Left ventricle myocardium inferior (tissue), 1 donor: Measurements from ENCODE around the gene SDR42E1. TPM values are rescaled to one million over a fixed set of nuclear protein-coding genes. Genes with fewer than 3 reads are reported as not detected.
"Not testable (repeated sequence)": the region's sequence is repeated elsewhere in the genome, so short reads cannot be mapped to it uniquely, and the experiment has no call there.

ENCODE experiments used
- DNase-seq: peaks from one replicate; pipeline ENCODE4 v3.0.0-alpha.2; 2020
- H3K27ac ChIP-seq: fragments of 200-600 bp; replicated peaks from 2 replicates; pipeline ENCODE4 v1.8.0; 2021
- H3K27me3 ChIP-seq: fragments of 200-600 bp; 2 replicates; pipeline ENCODE4 v1.8.0; 2021; ENCODE audit warnings: low read depth
- H3K36me3 ChIP-seq: fragments of 200-600 bp; 2 replicates; pipeline ENCODE4 v1.8.0; 2021
- H3K4me1 ChIP-seq: fragments of 200-600 bp; 2 replicates; pipeline ENCODE4 v1.8.0; 2021
- H3K4me3 ChIP-seq: fragments of 200-600 bp; 2 replicates; pipeline ENCODE4 v1.8.0; 2021; ENCODE audit warnings: mild to moderate bottlenecking, moderate library complexity
- H3K9me3 ChIP-seq: fragments of 200-600 bp; replicated peaks from 2 replicates; pipeline ENCODE4 v1.8.0; 2021
- intact Hi-C: fragments of 100-400 bp; cut with micrococcal nuclease; formaldehyde crosslinking; loops from one replicate; pipeline ENCODE4 v1.11.0; 2022
- total RNA-seq: library from RNA; stranded (reverse); fragmentation: NEBNext Ultra II Directional; extraction: Animal tissue kit (Norgen Biotek cat#: 25700); gene quantifications from one replicate; pipeline ENCODE4 v1.2.1, GENCODE V29; 2021
- TF ChIP-seq, protein P1 (sequence below): fragments of 200-600 bp; IDR thresholded peaks from 2 replicates; pipeline ENCODE4 v1.8.0; 2021; ENCODE audit warnings: antibody characterized with exemption, mild to moderate bottlenecking, borderline replicate concordance
- donor health status: DM: no; HTN: yes; CAD: no; lungs with severe emphysema.

Gene SDR42E1
- total RNA-seq, 1 donor from 2014 or later = 0.52 TPM

DNA sequence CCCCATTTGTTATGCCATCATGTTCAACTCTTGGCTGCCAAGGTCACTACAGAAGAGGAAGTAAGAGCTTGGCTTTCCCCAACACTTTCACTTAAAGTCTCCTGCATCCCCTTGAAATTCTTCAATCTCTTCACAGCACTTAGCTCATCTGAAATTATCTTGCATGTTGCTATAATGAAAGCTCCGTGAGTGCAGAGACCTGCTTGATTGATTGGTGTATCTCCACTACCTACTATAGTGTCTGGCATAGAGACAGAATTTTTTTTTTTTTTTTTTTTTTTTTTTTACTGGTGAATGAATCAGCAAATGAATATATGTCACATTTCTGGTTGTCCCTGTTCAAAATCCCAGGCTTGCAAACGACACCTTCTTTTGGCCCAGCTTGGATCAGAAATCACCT is 1.9 kb upstream of the SDR42E1 start:
- no peak overlapping the region for H3K27ac ChIP-seq
- H3K4me3 ChIP-seq = no peak overlapping the region
- no peak for DNase-seq
- H3K9me3 ChIP-seq = peaks cover 34% of the 10 kb centered on the region
- TF ChIP-seq, protein P1, sequence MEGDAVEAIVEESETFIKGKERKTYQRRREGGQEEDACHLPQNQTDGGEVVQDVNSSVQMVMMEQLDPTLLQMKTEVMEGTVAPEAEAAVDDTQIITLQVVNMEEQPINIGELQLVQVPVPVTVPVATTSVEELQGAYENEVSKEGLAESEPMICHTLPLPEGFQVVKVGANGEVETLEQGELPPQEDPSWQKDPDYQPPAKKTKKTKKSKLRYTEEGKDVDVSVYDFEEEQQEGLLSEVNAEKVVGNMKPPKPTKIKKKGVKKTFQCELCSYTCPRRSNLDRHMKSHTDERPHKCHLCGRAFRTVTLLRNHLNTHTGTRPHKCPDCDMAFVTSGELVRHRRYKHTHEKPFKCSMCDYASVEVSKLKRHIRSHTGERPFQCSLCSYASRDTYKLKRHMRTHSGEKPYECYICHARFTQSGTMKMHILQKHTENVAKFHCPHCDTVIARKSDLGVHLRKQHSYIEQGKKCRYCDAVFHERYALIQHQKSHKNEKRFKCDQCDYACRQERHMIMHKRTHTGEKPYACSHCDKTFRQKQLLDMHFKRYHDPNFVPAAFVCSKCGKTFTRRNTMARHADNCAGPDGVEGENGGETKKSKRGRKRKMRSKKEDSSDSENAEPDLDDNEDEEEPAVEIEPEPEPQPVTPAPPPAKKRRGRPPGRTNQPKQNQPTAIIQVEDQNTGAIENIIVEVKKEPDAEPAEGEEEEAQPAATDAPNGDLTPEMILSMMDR = no peak
- H3K4me1 ChIP-seq = peaks cover 6% of the 10 kb centered on the region
- intact Hi-C loops = no loop called here
- peaks cover 40% of the 10 kb centered on the region for H3K27me3 ChIP-seq
- H3K36me3 ChIP-seq = no peaks in the 10 kb centered on the region

DNA sequence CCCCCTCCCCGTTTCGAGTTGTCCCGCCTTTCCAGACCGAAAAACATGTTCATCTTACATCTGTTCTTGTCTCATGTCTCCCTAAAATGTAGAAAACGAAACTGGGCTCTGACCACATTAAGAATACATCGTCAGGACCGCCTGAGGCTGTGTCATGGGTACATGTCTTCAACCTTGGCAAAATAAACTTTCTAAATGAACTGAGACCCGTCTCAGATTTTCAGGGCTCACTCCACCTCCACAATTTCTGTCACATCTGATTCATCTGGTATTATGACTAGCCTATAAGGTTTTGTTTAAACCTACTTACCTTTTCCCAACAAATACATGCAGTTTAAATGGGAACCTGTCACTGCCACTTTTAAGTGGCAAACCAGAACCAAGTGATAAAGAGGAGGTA is 621 bp downstream of the SDR42E1 start:
- H3K9me3 ChIP-seq = peaks cover 38% of the 10 kb centered on the region
- intact Hi-C loops = no loop called here
- H3K4me3 ChIP-seq = peak overlapping the region; percentile 60
- no peak for DNase-seq
- no peaks in the 10 kb centered on the region for H3K36me3 ChIP-seq
- TF ChIP-seq, protein P1 = no peak
- no peak overlapping the region for H3K27ac ChIP-seq
- H3K4me1 ChIP-seq = peaks cover 2% of the 10 kb centered on the region
- H3K27me3 ChIP-seq = peaks cover 40% of the 10 kb centered on the region

DNA sequence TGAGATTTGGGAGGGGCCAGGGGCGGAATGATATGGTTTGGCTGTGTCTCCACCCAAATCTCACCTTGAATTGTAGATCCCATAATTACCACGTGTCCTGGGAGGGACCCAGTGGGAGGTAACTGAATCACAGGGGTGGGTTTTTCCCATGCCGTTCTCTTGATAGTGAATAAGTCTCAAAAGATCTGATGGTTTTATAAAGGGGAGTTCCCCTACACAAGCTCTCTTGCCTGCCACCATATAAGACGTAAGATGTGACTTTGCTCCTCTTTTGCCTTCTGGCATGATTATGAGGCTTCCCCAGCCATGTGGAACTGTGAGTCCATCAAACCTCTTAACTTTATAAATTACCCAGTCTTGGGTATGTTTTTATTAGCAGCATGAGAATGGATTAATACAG is 1.5 kb downstream of the SDR42E1 start:
- Histone ChIP-seq H3K27me3 (peaks cover 40% of the 10 kb centered on the region), H3K9me3 (peaks cover 29% of the 10 kb centered on the region)
- H3K4me1 ChIP-seq, H3K36me3 ChIP-seq, H3K27ac ChIP-seq, DNase-seq, intact Hi-C loops, H3K4me3 ChIP-seq: not testable (repeated sequence)

DNA sequence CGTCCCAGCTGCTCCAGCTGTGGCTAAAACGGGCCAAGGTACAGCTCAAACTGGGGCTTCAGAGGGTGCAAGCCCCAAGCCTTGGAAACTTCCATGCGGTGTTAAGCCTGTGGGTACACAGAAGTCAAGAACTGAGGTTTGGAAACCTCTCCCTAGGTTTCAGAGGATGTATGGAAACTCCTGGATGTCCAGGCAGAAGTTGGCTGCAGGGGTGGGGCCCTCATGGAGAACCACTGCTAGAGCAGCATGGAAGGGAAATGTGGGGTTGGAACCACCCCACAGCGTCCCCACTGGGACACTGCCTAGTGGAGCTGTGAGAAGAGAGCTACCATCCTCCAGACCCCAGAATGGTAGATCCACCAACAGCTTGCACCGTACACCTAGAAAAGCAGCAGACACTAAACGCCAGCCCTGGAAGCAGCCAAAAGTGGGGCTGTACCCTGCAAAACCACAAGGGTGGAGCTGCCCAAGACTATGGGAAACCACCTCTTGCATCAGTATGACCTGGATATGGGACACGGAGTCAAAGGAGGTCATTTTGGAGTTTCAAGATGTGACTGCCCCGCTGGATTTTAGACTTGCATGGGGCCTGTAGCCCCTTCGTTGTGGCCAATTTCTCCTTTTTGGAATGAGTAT is 2.2 kb downstream of the SDR42E1 start:
- intact Hi-C loops = no loop called here
- no peak overlapping the region for H3K27ac ChIP-seq
- TF ChIP-seq, protein P1 = no peak
- H3K4me1 ChIP-seq = peaks cover 13% of the 10 kb centered on the region
- H3K27me3 ChIP-seq = peaks cover 40% of the 10 kb centered on the region
- no peak overlapping the region for H3K4me3 ChIP-seq
- DNase-seq = no peak
- peaks cover 23% of the 10 kb centered on the region for H3K9me3 ChIP-seq
- H3K36me3 ChIP-seq = no peaks in the 10 kb centered on the region

DNA sequence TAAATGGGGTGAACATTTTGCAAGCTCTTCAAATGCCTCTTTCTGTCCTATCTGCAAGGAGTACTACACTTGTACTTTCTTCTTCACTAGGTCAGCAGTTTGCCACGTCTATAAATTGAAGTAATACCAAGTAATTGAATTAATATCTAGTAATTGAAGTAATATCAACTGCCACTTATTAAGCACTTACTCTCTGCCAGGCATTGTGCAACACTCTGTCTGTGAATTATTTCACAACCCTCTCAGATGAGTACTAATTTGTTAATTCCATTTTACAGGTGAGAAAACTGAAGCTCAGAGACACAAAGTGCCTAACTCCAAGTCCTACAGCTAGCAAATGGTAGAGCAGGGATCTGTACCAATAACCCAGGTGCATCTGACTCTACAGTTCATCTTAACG is 4.1 kb downstream of the SDR42E1 start:
- no peak overlapping the region for H3K27ac ChIP-seq
- DNase-seq = no peak
- H3K4me1 ChIP-seq = peaks cover 16% of the 10 kb centered on the region
- intact Hi-C loops = no loop called here
- H3K36me3 ChIP-seq = no peaks in the 10 kb centered on the region
- H3K9me3 ChIP-seq = peaks cover 22% of the 10 kb centered on the region
- no peak overlapping the region for H3K4me3 ChIP-seq
- H3K27me3 ChIP-seq = peaks cover 28% of the 10 kb centered on the region
- TF ChIP-seq, protein P1 = no peak

DNA sequence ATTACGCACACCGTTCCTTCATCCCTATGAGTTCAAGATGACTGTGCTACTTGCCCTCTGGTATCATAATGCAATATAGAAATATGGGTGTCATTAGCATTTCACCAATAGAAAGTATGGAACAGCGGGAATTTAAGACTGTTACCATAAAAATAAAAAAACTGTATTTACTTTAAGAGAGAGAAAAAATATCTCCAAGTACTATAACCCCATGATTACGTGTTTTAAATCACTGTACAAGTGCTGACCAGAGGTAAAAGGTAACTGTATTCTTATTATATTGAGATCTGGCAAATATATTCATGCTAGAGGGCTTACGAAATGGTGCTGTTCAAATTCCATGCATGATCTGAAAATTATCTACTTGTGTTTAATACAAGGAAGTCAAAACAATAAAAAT is 5.2 kb downstream of the SDR42E1 start:
- peak overlapping the region; percentile 46 for H3K27ac ChIP-seq

More for the DNA sequence above, 5.2 kb downstream of the SDR42E1 start:
- intact Hi-C loops = no loop called here
- Histone ChIP-seq H3K27me3 (peaks cover 16% of the 10 kb centered on the region), H3K9me3 (peaks cover 22% of the 10 kb centered on the region), H3K4me3 (no peak overlapping the region), H3K36me3 (no peaks in the 10 kb centered on the region), H3K4me1 (peaks cover 16% of the 10 kb centered on the region)
- no peak for DNase-seq
- TF ChIP-seq, protein P1 = no peak
